ENCODE results near the gene MBNL2.

Gene MBNL2

GRCh38 chr13:97352815-97353214 is 130.7 kb downstream of the MBNL2 start:
- DNase-seq (ENCODE audit: low spot score), result no peak
- in situ Hi-C loops (cut with MboI; ENCODE audit: low pct_unique_long_range_greater_than_20kb, low sequenced_read_pairs, unreplicated experiment), result no loop called here
- TF ChIP-seq CTCF (IDR thresholded peaks at IDR 0.05; ENCODE audit: extremely low read depth, insufficient read depth, missing control alignments), result no peak

- in situ Hi-C loops (cut with MboI; ENCODE audit: low pct_unique_long_range_greater_than_20kb, low sequenced_read_pairs, unreplicated experiment), result no loop called here
Measured at GRCh38 chr13:97353927-97354675, 132.0 kb downstream of the MBNL2 start.

DNA sequence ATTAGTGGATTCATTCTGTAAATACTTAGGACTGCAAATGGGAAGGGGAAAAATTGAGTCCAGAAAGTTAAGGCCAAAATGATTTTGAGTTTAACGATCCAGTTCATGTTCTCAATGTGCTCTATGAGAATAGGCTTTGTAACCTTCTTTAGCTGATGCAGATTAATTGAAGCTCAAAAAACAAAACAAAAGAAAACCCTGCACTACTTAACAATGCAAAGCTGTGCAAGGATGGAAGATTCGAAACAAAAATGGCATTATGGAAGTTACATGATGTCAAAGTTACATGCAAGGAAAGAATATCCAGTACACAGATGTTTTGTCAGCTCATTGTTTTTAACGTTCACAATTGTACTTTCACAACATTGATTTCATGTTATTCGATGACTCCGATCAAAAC is 132.7 kb downstream of the MBNL2 start:
- no peak for TF ChIP-seq CTCF (IDR thresholded peaks at IDR 0.05; ENCODE audit: extremely low read depth, insufficient read depth, missing control alignments)
- in situ Hi-C loops (cut with MboI; ENCODE audit: low pct_unique_long_range_greater_than_20kb, low sequenced_read_pairs, unreplicated experiment), result no loop called here

More at GRCh38 chr13:97353927-97354675, 132.0 kb downstream of the MBNL2 start:
- DNase-seq (ENCODE audit: low spot score), result no peak
- TF ChIP-seq CTCF (IDR thresholded peaks at IDR 0.05; ENCODE audit: extremely low read depth, insufficient read depth, missing control alignments), result no peak

DNA sequence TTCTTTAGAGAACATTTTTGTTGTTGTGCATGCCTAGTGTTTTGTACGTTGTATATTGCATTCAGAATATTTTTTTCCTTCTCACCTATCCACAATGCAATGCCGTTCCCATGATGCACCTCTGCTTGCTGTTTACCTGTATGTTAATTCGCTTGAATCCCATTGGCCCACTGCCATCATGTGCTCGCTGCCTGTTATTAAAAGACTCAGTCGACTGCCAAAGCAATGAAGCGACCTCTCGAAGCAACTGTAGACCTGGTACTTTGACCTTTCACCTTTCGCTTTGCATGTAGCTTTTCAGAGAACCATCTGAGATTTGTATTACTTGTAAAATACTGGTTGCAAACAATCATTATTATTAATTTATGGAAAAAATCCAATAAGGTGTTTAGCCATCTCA is 134.5 kb downstream of the MBNL2 start:
- in situ Hi-C loops (cut with MboI; ENCODE audit: low pct_unique_long_range_greater_than_20kb, low sequenced_read_pairs, unreplicated experiment), result no loop called here
- DNase-seq (ENCODE audit: low spot score), result no peak
- TF ChIP-seq CTCF (IDR thresholded peaks at IDR 0.05; ENCODE audit: extremely low read depth, insufficient read depth, missing control alignments), result no peak

More for the DNA sequence above, 132.7 kb downstream of the MBNL2 start:
- DNase-seq (ENCODE audit: low spot score), result no peak

- in situ Hi-C loops (cut with MboI; ENCODE audit: low pct_unique_long_range_greater_than_20kb, low sequenced_read_pairs, unreplicated experiment), result no loop called here
- TF ChIP-seq CTCF (IDR thresholded peaks at IDR 0.05; ENCODE audit: extremely low read depth, insufficient read depth, missing control alignments), result peak; percentile 83
- peak; percentile 49 for DNase-seq (ENCODE audit: low spot score)
Measured at GRCh38 chr13:97359181-97360057, 137.3 kb downstream of the MBNL2 start.

DNA sequence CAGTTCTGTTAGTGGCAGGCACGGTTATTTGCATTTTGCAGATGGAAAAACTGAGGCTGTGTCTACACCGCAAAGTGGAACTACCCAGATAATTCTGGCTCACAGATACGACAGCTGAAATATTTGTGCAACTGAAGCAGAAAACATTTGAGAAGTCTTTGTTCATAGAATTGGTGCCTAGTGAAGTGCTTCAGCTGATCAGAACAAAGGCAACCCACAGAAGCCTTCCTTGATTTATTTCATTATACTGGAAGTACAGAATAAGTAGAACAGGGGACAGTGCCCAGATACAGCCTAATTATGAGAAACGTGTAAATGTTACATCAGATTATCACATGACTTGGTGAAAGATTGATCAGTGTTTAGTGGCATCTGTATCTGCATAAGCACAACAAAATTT is 138.5 kb downstream of the MBNL2 start:
- TF ChIP-seq CTCF (IDR thresholded peaks at IDR 0.05; ENCODE audit: extremely low read depth, insufficient read depth, missing control alignments), result no peak
- in situ Hi-C loops (cut with MboI; ENCODE audit: low pct_unique_long_range_greater_than_20kb, low sequenced_read_pairs, unreplicated experiment), result no loop called here

More for the DNA sequence above, 138.5 kb downstream of the MBNL2 start:
- DNase-seq (ENCODE audit: low spot score), result no peak
